ENCODE data around the gene SPHK1. TPM values are rescaled to one million over a fixed set of nuclear protein-coding genes. Genes with fewer than 3 reads are reported as not detected.
"Not testable (repeated sequence)": the region's sequence is repeated elsewhere in the genome, so short reads cannot be mapped to it uniquely, and the experiment has no call there.

The SPHK1 gene
- total RNA-seq, 2 experiments from 2014 or later = 0.28 to 0.78 TPM

- intact Hi-C loops (cut with micrococcal nuclease; ENCODE audit: unreplicated experiment) = no loop called here
- no peak for TF ChIP-seq CTCF (conservative IDR thresholded peaks at IDR 0.05; ENCODE audit: low read length)
- no peak for TF ChIP-seq EZH2phosphoT487 (IDR thresholded peaks at IDR 0.05; ENCODE audit: borderline replicate concordance, low read depth, low read length)
- Histone ChIP-seq H4K20me1 (ENCODE audit: insufficient read depth, low read length) (no peaks in the 10 kb centered on the region), H3K4me1 (ENCODE audit: insufficient read depth, low read length, poor library complexity, severe bottlenecking) (peaks cover 32% of the 10 kb centered on the region), H2AFZ (ENCODE audit: low read length) (peak overlapping the region; percentile 71), H3K27ac (ENCODE audit: low read depth, low read length, poor library complexity, severe bottlenecking) (no peak overlapping the region), H3K4me3 (ENCODE audit: low read depth, low read length, poor library complexity, severe bottlenecking) (peak overlapping the region; percentile 10), H3K36me3 (ENCODE audit: insufficient read depth, low read length) (no peaks in the 10 kb centered on the region), H3K4me2 (ENCODE audit: low read length) (peak overlapping the region; percentile 51), H3K9me2 (ENCODE audit: insufficient read depth, low read length) (no peaks in the 10 kb centered on the region), H3K79me2 (ENCODE audit: insufficient read depth, low read depth, low read length) (peaks cover 6% of the 10 kb centered on the region), H3K9me3 (ENCODE audit: low read length) (no peaks in the 10 kb centered on the region)
- no TSS peak for BruUV-seq (replicated peaks)
- DNase-seq (ENCODE audit: low spot score) = no peak
- POLR2A ChIA-PET = interaction anchor here (0.6 to 1.4 kb wide), 4 partner anchors 12 to 326 kb away, joined by 3 to 4 read pairs (median 3); no protein-coding TSS in a partner anchor
- CTCF ChIA-PET (ENCODE audit: unreplicated experiment) = no interaction called here
Measured at GRCh38 chr17:76357597-76358158, 26.7 kb upstream of the SPHK1 start.

- Histone ChIP-seq H3K9me3 (ENCODE audit: low read length) (no peaks in the 10 kb centered on the region), H4K20me1 (ENCODE audit: insufficient read depth, low read length) (no peaks in the 10 kb centered on the region), H3K4me3 (ENCODE audit: low read depth, low read length, poor library complexity, severe bottlenecking) (no peak overlapping the region), H3K27ac (ENCODE audit: low read depth, low read length, poor library complexity, severe bottlenecking) (no peak overlapping the region), H3K36me3 (ENCODE audit: insufficient read depth, low read length) (no peaks in the 10 kb centered on the region), H3K79me2 (ENCODE audit: insufficient read depth, low read depth, low read length) (no peaks in the 10 kb centered on the region), H2AFZ (ENCODE audit: low read length) (no peak overlapping the region), H3K4me2 (ENCODE audit: low read length) (no peak overlapping the region), H3K9me2 (ENCODE audit: insufficient read depth, low read length) (no peaks in the 10 kb centered on the region), H3K4me1 (ENCODE audit: insufficient read depth, low read length, poor library complexity, severe bottlenecking) (peaks cover 35% of the 10 kb centered on the region)
- CTCF ChIA-PET (ENCODE audit: unreplicated experiment) = no interaction called here
- no TSS peak for BruUV-seq (replicated peaks)
- TF ChIP-seq CTCF (conservative IDR thresholded peaks at IDR 0.05; ENCODE audit: low read length) (no peak), EZH2phosphoT487 (IDR thresholded peaks at IDR 0.05; ENCODE audit: borderline replicate concordance, low read depth, low read length) (no peak)
- no peak for DNase-seq (ENCODE audit: low spot score)
- POLR2A ChIA-PET = interaction anchor here (0.6 kb wide), 1 partner anchor 23 kb away, joined by 10 read pairs; no protein-coding TSS in a partner anchor
- intact Hi-C loops (cut with micrococcal nuclease; ENCODE audit: unreplicated experiment) = no loop called here
Measured at GRCh38 chr17:76359375-76359774, 25.0 kb upstream of the SPHK1 start.

- CTCF ChIA-PET (ENCODE audit: unreplicated experiment); DNase-seq (ENCODE audit: low spot score); H3K9me3 ChIP-seq (ENCODE audit: low read length); intact Hi-C loops (cut with micrococcal nuclease; ENCODE audit: unreplicated experiment); H3K27ac ChIP-seq (ENCODE audit: low read depth, low read length, poor library complexity, severe bottlenecking); H3K79me2 ChIP-seq (ENCODE audit: insufficient read depth, low read depth, low read length); BruUV-seq (replicated peaks); H3K36me3 ChIP-seq (ENCODE audit: insufficient read depth, low read length); H3K4me2 ChIP-seq (ENCODE audit: low read length); H2AFZ ChIP-seq (ENCODE audit: low read length); H3K9me2 ChIP-seq (ENCODE audit: insufficient read depth, low read length); H3K4me3 ChIP-seq (ENCODE audit: low read depth, low read length, poor library complexity, severe bottlenecking); H4K20me1 ChIP-seq (ENCODE audit: insufficient read depth, low read length): not testable (repeated sequence)
- POLR2A ChIA-PET = interaction anchor here (0.6 kb wide), 1 partner anchor 23 kb away, joined by 10 read pairs; no protein-coding TSS in a partner anchor
- peaks cover 33% of the 10 kb centered on the region for H3K4me1 ChIP-seq (ENCODE audit: insufficient read depth, low read length, poor library complexity, severe bottlenecking)
Measured at GRCh38 chr17:76359776-76360175, 24.6 kb upstream of the SPHK1 start.
